OCI-LY7 (cell line): ENCODE results near the gene SLC11A2. TPM values are rescaled to one million over a fixed set of nuclear protein-coding genes. Genes with fewer than 3 reads are reported as not detected.

Experiments
- BruUV-seq: library from RNA; stranded (reverse); fragments of 400-500 nt; replicated peaks from 2 replicates; lab custom pipeline; 2021; lab: Mats Ljungman, UMichigan
- CTCF ChIA-PET: fragments of 300-600 bp; sonication (Branson Sonifier 250); formaldehyde crosslinking; loops from one replicate; lab custom pipeline; 2022; ENCODE audit warnings: antibody characterized with exemption; ENCODE audit not compliant: unreplicated experiment; lab: Charles Lee
- POLR2A ChIA-PET: fragments of 300-600 bp; sonication (Branson Sonifier 250); formaldehyde crosslinking; loops from one replicate; lab custom pipeline; 2022; ENCODE audit warnings: antibody characterized with exemption; lab: Charles Lee
- DNase-seq: peaks from one replicate; pipeline ENCODE4 v3.0.0-alpha.2; 2015; ENCODE audit warnings: low spot score
- H2AFZ ChIP-seq: fragments of 200-600 bp; sonication (generic), shearing (Covaris generic); 2 replicates; pipeline ENCODE4 v1.6.1; 2014; ENCODE audit warnings: mild to moderate bottlenecking, antibody characterized with exemption, low read length, moderate library complexity
- H3K27ac ChIP-seq: fragments of 200-600 bp; sonication (generic); 2 replicates; pipeline ENCODE4 v1.5.1; 2014; ENCODE audit warnings: mixed run types, low read depth, mild to moderate bottlenecking, moderate library complexity, low read length, inconsistent platforms; ENCODE audit not compliant: poor library complexity, severe bottlenecking
- H3K36me3 ChIP-seq: fragments of 200-600 bp; sonication (generic); 2 replicates; pipeline ENCODE4 v1.6.1; 2014; ENCODE audit warnings: mild to moderate bottlenecking, antibody characterized with exemption, low read length, moderate library complexity, mixed read lengths; ENCODE audit not compliant: insufficient read depth
- H3K4me1 ChIP-seq: fragments of 200-600 bp; sonication (generic); 2 replicates; pipeline ENCODE4 v1.5.1; 2014; ENCODE audit warnings: mild to moderate bottlenecking, low read length; ENCODE audit not compliant: insufficient read depth, poor library complexity, severe bottlenecking
- H3K4me2 ChIP-seq: fragments of 200-600 bp; sonication (generic); 2 replicates; pipeline ENCODE4 v1.6.1; 2014; ENCODE audit warnings: mild to moderate bottlenecking, low read length
- H3K4me3 ChIP-seq: fragments of 200-600 bp; sonication (generic); 2 replicates; pipeline ENCODE4 v1.5.1; 2014; ENCODE audit warnings: mild to moderate bottlenecking, low read depth, low read length; ENCODE audit not compliant: poor library complexity, severe bottlenecking
- H3K79me2 ChIP-seq: fragments of 200-600 bp; sonication (generic); 2 replicates; pipeline ENCODE4 v1.6.1; 2016; ENCODE audit warnings: low read depth, mild to moderate bottlenecking, low read length, moderate library complexity, mixed read lengths; ENCODE audit not compliant: insufficient read depth
- H3K9me2 ChIP-seq: fragments of 200-600 bp; sonication (generic); 2 replicates; pipeline ENCODE4 v1.6.1; 2016; ENCODE audit warnings: mild to moderate bottlenecking, low read length, mixed read lengths; ENCODE audit not compliant: insufficient read depth
- H3K9me3 ChIP-seq: fragments of 200-600 bp; sonication (generic); 2 replicates; pipeline ENCODE4 v1.6.1; 2014; ENCODE audit warnings: mild to moderate bottlenecking, mixed run types, low read length, mixed read lengths
- H4K20me1 ChIP-seq: fragments of 200-600 bp; sonication (generic); 2 replicates; pipeline ENCODE4 v1.6.1; 2014; ENCODE audit warnings: mild to moderate bottlenecking, antibody characterized with exemption, low read length, moderate library complexity, mixed read lengths; ENCODE audit not compliant: insufficient read depth
- EZH2phosphoT487 ChIP-seq: fragments of 200-600 bp; sonication (generic); IDR thresholded peaks from 2 replicates; pipeline ENCODE4 v1.6.1; 2018; ENCODE audit warnings: low read depth, borderline replicate concordance, mild to moderate bottlenecking, mixed run types, antibody characterized with exemption, low read length, moderate library complexity, mixed read lengths
- intact Hi-C: fragments of 100-400 bp; cut with micrococcal nuclease; formaldehyde crosslinking; loops from one replicate; pipeline ENCODE4 v1.10.0; 2022; ENCODE audit not compliant: unreplicated experiment
- total RNA-seq, 2 experiments: library from RNA; depleted of rRNA in 1 of 2; stranded (reverse); fragments of >200 nt in 1 of 2; shearing (Covaris generic) in 1 of 2; gene quantifications; 2 replicates each; pipeline ENCODE4 v1.2.3, GENCODE V29; 2014 to 2022
- TF ChIP-seq, protein P1 (sequence below): fragments of 200-600 bp; sonication (generic); conservative IDR thresholded peaks from 2 replicates; pipeline ENCODE4 v1.5.1; 2014; ENCODE audit warnings: mild to moderate bottlenecking, antibody characterized with exemption, low read length, moderate library complexity, mixed read lengths

Gene SLC11A2
- total RNA-seq, 2 experiments from 2014 or later: 35.0 to 43.6 TPM

DNA sequence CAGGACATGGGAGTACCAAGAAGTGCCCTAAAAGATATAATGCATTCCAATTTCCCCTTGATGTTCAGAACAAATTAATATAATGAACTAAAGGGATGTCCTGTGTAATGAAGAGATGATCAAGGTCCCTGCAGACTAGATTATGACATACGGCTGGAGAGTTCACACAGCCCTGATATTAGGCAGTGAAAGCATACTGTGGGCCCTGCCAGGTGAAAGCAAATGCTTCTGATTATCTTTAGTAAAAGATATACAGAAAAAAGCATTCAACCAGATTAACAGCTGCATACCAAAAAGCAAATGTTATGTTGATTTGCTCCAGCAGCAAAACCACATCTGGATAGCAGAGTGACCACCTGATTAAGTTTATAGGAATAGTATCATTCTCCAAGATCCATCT, 61.8 kb downstream of the SLC11A2 start:
- H3K4me2 ChIP-seq: no peak overlapping the region
- H3K79me2 ChIP-seq: no peaks in the 10 kb centered on the region
- BruUV-seq: no TSS peak
- no peaks in the 10 kb centered on the region for H3K9me3 ChIP-seq
- no peak overlapping the region for H3K27ac ChIP-seq
- ChIA-PET POLR2A (no interaction called here), CTCF (no interaction called here)
- no peaks in the 10 kb centered on the region for H3K9me2 ChIP-seq
- H3K36me3 ChIP-seq: no peaks in the 10 kb centered on the region
- no peak for DNase-seq
- no peaks in the 10 kb centered on the region for H4K20me1 ChIP-seq
- peaks cover 7% of the 10 kb centered on the region for H3K4me1 ChIP-seq
- TF ChIP-seq, protein P1, sequence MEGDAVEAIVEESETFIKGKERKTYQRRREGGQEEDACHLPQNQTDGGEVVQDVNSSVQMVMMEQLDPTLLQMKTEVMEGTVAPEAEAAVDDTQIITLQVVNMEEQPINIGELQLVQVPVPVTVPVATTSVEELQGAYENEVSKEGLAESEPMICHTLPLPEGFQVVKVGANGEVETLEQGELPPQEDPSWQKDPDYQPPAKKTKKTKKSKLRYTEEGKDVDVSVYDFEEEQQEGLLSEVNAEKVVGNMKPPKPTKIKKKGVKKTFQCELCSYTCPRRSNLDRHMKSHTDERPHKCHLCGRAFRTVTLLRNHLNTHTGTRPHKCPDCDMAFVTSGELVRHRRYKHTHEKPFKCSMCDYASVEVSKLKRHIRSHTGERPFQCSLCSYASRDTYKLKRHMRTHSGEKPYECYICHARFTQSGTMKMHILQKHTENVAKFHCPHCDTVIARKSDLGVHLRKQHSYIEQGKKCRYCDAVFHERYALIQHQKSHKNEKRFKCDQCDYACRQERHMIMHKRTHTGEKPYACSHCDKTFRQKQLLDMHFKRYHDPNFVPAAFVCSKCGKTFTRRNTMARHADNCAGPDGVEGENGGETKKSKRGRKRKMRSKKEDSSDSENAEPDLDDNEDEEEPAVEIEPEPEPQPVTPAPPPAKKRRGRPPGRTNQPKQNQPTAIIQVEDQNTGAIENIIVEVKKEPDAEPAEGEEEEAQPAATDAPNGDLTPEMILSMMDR: no peak
- TF ChIP-seq EZH2phosphoT487: no peak
- H2AFZ ChIP-seq: no peak overlapping the region
- intact Hi-C loops: no loop called here
- H3K4me3 ChIP-seq: no peak overlapping the region

DNA sequence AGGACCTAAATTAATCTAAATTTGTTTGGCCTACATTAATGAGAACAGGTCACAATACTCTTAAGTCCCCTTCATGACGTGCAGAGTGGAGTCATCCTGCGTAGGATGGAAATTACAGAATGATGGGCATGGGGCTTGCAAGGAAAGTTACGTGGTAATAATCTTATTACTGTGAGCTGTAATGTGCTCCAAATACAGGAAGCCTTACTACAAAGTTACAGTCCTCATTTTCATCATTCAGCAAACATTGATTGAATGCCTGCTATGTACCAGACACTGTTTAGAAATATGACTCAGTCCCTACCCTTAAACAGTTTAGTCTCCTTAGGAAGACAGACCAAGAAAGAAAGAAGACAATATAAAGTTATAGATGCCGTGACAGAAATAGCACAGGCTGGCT, 64.5 kb downstream of the SLC11A2 start:
- CTCF ChIA-PET: no interaction called here

DNA sequence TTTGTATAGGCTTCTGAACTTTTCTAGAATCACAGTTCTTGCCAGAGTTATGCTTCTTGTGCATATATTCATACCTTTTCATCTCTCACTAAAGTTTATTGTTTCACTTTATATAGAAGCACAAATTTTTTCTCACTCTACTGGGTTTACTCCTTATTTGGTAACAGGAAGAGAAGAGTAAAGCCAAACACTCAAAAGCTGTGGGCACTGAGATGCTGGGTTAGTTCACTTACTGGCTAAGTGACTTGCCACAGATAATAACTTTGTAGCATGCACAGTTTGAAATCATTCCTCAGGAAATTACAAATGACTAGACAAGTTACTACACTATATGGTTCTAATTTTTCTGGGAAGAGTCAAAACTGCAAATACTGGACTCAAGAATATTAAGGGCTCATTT, 66.1 kb downstream of the SLC11A2 start:
- TF ChIP-seq, protein P1: no peak
- TF ChIP-seq EZH2phosphoT487: no peak
- CTCF ChIA-PET: no interaction called here
- BruUV-seq: no TSS peak

More for the DNA sequence above, 64.5 kb downstream of the SLC11A2 start:
- H3K9me2 ChIP-seq: no peaks in the 10 kb centered on the region
- no peak for DNase-seq
- intact Hi-C loops: no loop called here
- H4K20me1 ChIP-seq: no peaks in the 10 kb centered on the region
- POLR2A ChIA-PET: no interaction called here
- H3K27ac ChIP-seq: no peak overlapping the region
- peaks cover 12% of the 10 kb centered on the region for H3K4me1 ChIP-seq
- no peak overlapping the region for H3K4me3 ChIP-seq
- H3K79me2 ChIP-seq: no peaks in the 10 kb centered on the region
- BruUV-seq: no TSS peak
- H3K36me3 ChIP-seq: no peaks in the 10 kb centered on the region
- TF ChIP-seq, protein P1: no peak
- TF ChIP-seq EZH2phosphoT487: no peak
- H3K4me2 ChIP-seq: no peak overlapping the region
- no peak overlapping the region for H2AFZ ChIP-seq
- H3K9me3 ChIP-seq: no peaks in the 10 kb centered on the region

More for the DNA sequence above, 66.1 kb downstream of the SLC11A2 start:
- H3K4me1 ChIP-seq: peaks cover 12% of the 10 kb centered on the region
- H2AFZ ChIP-seq: no peak overlapping the region
- H3K27ac ChIP-seq: no peak overlapping the region
- no peak overlapping the region for H3K4me3 ChIP-seq
- intact Hi-C loops: no loop called here
- no peaks in the 10 kb centered on the region for H3K9me3 ChIP-seq
- POLR2A ChIA-PET: interaction anchor here (1.1 to 1.5 kb wide), 2 partner anchors 36 to 511 kb away, joined by 3 read pairs; a partner anchor contains a TSS
- no peaks in the 10 kb centered on the region for H4K20me1 ChIP-seq
- peak; percentile 11 for DNase-seq
- H3K79me2 ChIP-seq: no peaks in the 10 kb centered on the region
- H3K9me2 ChIP-seq: no peaks in the 10 kb centered on the region
- H3K36me3 ChIP-seq: no peaks in the 10 kb centered on the region
- H3K4me2 ChIP-seq: 0 out of 2 replicates have a peak overlapping the region, but pooled peaks have one; percentile 31
